Measurements from ENCODE around the gene COL6A1.
A peak's percentile ranks its signal among the peaks of the same experiment; 100 is the strongest.

Gene COL6A1

GRCh38 chr21:46045154-46045553, 63.6 kb downstream of the COL6A1 start:
- TF ChIP-seq TAF1 (IDR thresholded peaks at IDR 0.05; ENCODE audit: borderline replicate concordance, insufficient read depth, low read length) (no peak), REST (IDR thresholded peaks at IDR 0.05; ENCODE audit: insufficient read depth in 1 of 2, low read depth in 2 of 2, low read length in 2 of 2) (no peak), FOXP2 (optimal IDR thresholded peaks at IDR 0.05; ENCODE audit: borderline replicate concordance, extremely low read depth, extremely low read length, insufficient read depth) (no peak), SIN3A (IDR thresholded peaks at IDR 0.05; ENCODE audit: borderline replicate concordance, insufficient read depth, low read length) (no peak), POLR2AphosphoS5 (IDR thresholded peaks at IDR 0.05; ENCODE audit: low read depth, low read length) (no peak)

GRCh38 chr21:46046471-46046870, 64.9 kb downstream of the COL6A1 start:
- TF ChIP-seq SIN3A (IDR thresholded peaks at IDR 0.05; ENCODE audit: borderline replicate concordance, insufficient read depth, low read length) (no peak), TAF1 (IDR thresholded peaks at IDR 0.05; ENCODE audit: borderline replicate concordance, insufficient read depth, low read length) (no peak), POLR2AphosphoS5 (IDR thresholded peaks at IDR 0.05; ENCODE audit: low read depth, low read length) (no peak), REST (IDR thresholded peaks at IDR 0.05; ENCODE audit: insufficient read depth in 1 of 2, low read depth in 2 of 2, low read length in 2 of 2) (no peak), FOXP2 (optimal IDR thresholded peaks at IDR 0.05; ENCODE audit: borderline replicate concordance, extremely low read depth, extremely low read length, insufficient read depth) (no peak)

GRCh38 chr21:46048926-46049889, 67.6 kb downstream of the COL6A1 start:
- TF ChIP-seq FOXP2 (optimal IDR thresholded peaks at IDR 0.05; ENCODE audit: borderline replicate concordance, extremely low read depth, extremely low read length, insufficient read depth) (peak; percentile 10), SIN3A (IDR thresholded peaks at IDR 0.05; ENCODE audit: borderline replicate concordance, insufficient read depth, low read length) (no peak)

GRCh38 chr21:46049890-46050667, 68.5 kb downstream of the COL6A1 start:
- TF ChIP-seq POLR2AphosphoS5 (IDR thresholded peaks at IDR 0.05; ENCODE audit: low read depth, low read length) = no peak
- TF ChIP-seq TAF1 (IDR thresholded peaks at IDR 0.05; ENCODE audit: borderline replicate concordance, insufficient read depth, low read length) = no peak
- no peak for TF ChIP-seq FOXP2 (optimal IDR thresholded peaks at IDR 0.05; ENCODE audit: borderline replicate concordance, extremely low read depth, extremely low read length, insufficient read depth)
- no peak for TF ChIP-seq SIN3A (IDR thresholded peaks at IDR 0.05; ENCODE audit: borderline replicate concordance, insufficient read depth, low read length)
- no peak for TF ChIP-seq REST (IDR thresholded peaks at IDR 0.05; ENCODE audit: insufficient read depth in 1 of 2, low read depth in 2 of 2, low read length in 2 of 2)

- TF ChIP-seq FOXP2 (optimal IDR thresholded peaks at IDR 0.05; ENCODE audit: borderline replicate concordance, extremely low read depth, extremely low read length, insufficient read depth) (no peak), REST (IDR thresholded peaks at IDR 0.05; ENCODE audit: insufficient read depth in 1 of 2, low read depth in 2 of 2, low read length in 2 of 2) (no peak), POLR2AphosphoS5 (IDR thresholded peaks at IDR 0.05; ENCODE audit: low read depth, low read length) (no peak), SIN3A (IDR thresholded peaks at IDR 0.05; ENCODE audit: borderline replicate concordance, insufficient read depth, low read length) (no peak), TAF1 (IDR thresholded peaks at IDR 0.05; ENCODE audit: borderline replicate concordance, insufficient read depth, low read length) (no peak)
Measured at GRCh38 chr21:46050668-46051378, 69.3 kb downstream of the COL6A1 start.

Data from PFSK-1 (cell line).